Measurements from ENCODE around the gene VRK3. TPM values are rescaled to one million over a fixed set of nuclear protein-coding genes. Genes with fewer than 3 reads are reported as not detected.
A peak's percentile ranks its signal among the peaks of the same experiment; 100 is the strongest.

The VRK3 gene
- total RNA-seq, 1 donor from 2014 or later: 44.6 TPM

DNA sequence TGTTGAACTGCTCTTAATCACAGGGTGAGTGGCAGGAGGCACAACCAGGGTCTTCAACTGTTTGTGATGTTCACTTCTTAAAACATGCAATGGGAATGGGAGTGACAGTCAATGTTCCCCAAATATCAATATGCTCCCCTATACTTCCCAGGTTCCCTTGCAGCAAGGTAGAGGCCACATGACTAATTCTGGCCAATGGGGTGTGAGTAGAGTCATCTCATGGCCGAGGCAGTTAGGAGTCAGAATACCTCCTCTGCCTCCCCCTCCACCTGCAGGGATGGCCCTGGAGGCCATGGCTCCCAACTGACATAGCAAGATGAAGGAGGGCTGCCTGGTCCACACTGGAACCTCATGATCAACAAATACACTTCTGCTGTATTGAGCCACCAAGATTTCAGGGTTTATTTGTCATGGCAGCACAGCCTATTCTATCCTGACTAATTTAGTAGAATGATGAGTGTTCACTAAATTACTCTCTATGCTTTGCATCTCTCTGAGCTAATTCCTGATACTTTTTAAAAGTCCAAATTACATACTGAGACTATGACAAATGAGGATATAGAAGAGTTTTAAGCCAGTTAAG, 8.9 kb downstream of the VRK3 start:
- no peak for DNase-seq (ENCODE audit: extremely low spot score, unreplicated experiment)
- Mint-ChIP-seq H3K36me3 (peaks cover 19% of the 10 kb centered on the region), H3K4me3 (no peak overlapping the region), H3K27me3 (no peaks in the 10 kb centered on the region), H3K4me1 (ENCODE audit: unreplicated experiment) (no peaks in the 10 kb centered on the region), H3K27ac (no peak overlapping the region), H3K9me3 (no peaks in the 10 kb centered on the region)
- TF ChIP-seq, protein P1, sequence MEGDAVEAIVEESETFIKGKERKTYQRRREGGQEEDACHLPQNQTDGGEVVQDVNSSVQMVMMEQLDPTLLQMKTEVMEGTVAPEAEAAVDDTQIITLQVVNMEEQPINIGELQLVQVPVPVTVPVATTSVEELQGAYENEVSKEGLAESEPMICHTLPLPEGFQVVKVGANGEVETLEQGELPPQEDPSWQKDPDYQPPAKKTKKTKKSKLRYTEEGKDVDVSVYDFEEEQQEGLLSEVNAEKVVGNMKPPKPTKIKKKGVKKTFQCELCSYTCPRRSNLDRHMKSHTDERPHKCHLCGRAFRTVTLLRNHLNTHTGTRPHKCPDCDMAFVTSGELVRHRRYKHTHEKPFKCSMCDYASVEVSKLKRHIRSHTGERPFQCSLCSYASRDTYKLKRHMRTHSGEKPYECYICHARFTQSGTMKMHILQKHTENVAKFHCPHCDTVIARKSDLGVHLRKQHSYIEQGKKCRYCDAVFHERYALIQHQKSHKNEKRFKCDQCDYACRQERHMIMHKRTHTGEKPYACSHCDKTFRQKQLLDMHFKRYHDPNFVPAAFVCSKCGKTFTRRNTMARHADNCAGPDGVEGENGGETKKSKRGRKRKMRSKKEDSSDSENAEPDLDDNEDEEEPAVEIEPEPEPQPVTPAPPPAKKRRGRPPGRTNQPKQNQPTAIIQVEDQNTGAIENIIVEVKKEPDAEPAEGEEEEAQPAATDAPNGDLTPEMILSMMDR (conservative IDR thresholded peaks at IDR 0.05): no peak

DNA sequence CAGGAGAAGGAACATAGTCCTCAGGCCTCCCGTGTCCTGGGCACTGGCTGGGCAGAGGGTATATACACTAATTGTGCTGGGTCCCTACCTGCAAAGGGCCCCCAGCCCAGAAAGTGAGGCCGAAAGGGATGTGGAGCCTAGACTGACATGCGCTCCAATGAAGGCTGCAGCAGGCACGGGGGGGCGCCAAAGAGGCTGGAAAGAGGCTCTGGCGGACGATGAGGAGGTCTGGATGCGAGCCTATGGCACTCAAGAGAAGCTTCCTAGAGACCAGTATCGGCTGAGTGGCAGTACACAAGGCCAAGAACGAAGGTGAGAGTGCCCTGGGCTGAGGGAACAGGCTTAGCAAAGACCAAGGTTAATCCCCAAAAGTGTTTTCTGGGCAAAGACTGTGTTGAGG, 16.6 kb downstream of the VRK3 start:
- Mint-ChIP-seq H3K4me3 (no peak overlapping the region), H3K27ac (no peak overlapping the region), H3K36me3 (peaks cover 5% of the 10 kb centered on the region), H3K4me1 (ENCODE audit: unreplicated experiment) (no peaks in the 10 kb centered on the region), H3K9me3 (no peaks in the 10 kb centered on the region), H3K27me3 (no peaks in the 10 kb centered on the region)
- no peak for DNase-seq (ENCODE audit: extremely low spot score, unreplicated experiment)
- TF ChIP-seq, protein P1 (conservative IDR thresholded peaks at IDR 0.05): peak; percentile 57

DNA sequence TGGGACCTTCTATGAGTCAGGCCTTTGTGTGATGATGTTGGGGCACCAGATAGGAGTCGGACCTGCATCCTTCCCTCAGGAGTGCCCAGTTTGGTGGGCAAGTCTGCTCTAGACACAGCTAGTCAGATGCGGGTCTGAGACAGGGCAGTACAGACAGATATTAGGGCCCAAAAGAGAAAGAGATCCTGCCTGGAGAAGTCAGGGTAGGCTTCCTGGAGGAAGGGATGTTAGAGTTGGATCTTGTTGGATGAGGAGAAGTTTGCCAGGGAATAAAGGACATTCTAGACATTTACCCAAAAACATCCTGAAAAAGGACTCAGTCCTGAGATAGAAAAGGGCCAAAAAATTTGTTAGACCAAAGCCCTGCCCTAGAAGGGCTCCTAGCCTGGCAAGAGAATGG, 17.2 kb downstream of the VRK3 start:
- no peaks in the 10 kb centered on the region for H3K4me1 Mint-ChIP-seq (ENCODE audit: unreplicated experiment)
- H3K27ac Mint-ChIP-seq: no peak overlapping the region
- no peak for DNase-seq (ENCODE audit: extremely low spot score, unreplicated experiment)
- H3K27me3 Mint-ChIP-seq: no peaks in the 10 kb centered on the region
- H3K36me3 Mint-ChIP-seq: peaks cover 4% of the 10 kb centered on the region
- no peaks in the 10 kb centered on the region for H3K9me3 Mint-ChIP-seq
- no peak overlapping the region for H3K4me3 Mint-ChIP-seq
- TF ChIP-seq, protein P1 (conservative IDR thresholded peaks at IDR 0.05): no peak

DNA sequence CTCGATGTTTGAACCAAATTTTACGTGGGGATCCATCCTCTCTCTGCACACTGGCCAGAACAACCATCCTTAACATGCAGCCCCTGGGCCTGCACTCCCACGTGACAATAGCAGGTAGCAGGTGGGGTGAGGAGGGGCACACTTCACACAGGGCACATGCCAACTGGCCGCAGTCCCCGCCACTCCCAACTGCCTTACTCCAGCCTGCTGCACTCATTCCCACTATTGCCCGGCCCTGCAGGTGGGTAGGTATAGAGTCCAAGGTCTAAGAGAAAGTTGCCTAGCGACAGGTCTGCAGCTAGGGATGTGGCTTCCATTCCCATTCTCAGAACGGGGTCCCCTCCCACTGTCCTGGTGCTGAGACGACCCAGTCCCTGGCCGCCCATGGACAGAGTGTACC, 18.0 kb downstream of the VRK3 start:
- no peaks in the 10 kb centered on the region for H3K4me1 Mint-ChIP-seq (ENCODE audit: unreplicated experiment)
- H3K36me3 Mint-ChIP-seq: peaks cover 5% of the 10 kb centered on the region
- H3K27ac Mint-ChIP-seq: no peak overlapping the region
- H3K9me3 Mint-ChIP-seq: no peaks in the 10 kb centered on the region
- H3K27me3 Mint-ChIP-seq: no peaks in the 10 kb centered on the region
- TF ChIP-seq, protein P1 (conservative IDR thresholded peaks at IDR 0.05): no peak
- no peak overlapping the region for H3K4me3 Mint-ChIP-seq
- no peak for DNase-seq (ENCODE audit: extremely low spot score, unreplicated experiment)

DNA sequence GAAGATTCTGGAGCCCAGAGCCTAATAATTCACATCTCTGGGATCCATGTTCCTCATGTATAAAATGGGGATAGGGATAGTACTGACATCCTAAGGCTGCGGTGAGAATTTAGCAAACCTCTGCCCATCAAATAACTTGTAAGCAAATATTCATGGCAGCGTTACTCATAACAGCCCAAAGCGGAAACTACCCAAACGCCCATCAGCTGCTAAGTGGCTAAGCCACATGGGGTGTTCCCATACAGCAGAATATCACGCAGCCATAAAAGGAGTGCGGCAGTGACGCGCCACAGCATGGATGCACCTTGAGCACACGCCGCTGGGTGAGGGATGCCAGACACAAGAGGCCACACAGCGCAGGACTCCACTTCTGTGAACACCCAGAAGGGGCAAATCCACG, 19.7 kb downstream of the VRK3 start:
- H3K4me1 Mint-ChIP-seq (ENCODE audit: unreplicated experiment): no peaks in the 10 kb centered on the region

More for the DNA sequence above, 19.7 kb downstream of the VRK3 start:
- TF ChIP-seq, protein P1 (conservative IDR thresholded peaks at IDR 0.05): no peak
- DNase-seq (ENCODE audit: extremely low spot score, unreplicated experiment): no peak
- Mint-ChIP-seq H3K36me3 (peaks cover 8% of the 10 kb centered on the region), H3K9me3 (no peaks in the 10 kb centered on the region), H3K4me3 (no peak overlapping the region), H3K27me3 (no peaks in the 10 kb centered on the region), H3K27ac (no peak overlapping the region)

Data from type B pancreatic cell (in vitro differentiated cells).